Fibroblast of lung (primary cell): ENCODE results near the gene THAP11.

Experiments used
- EZH2 ChIP-seq: IDR thresholded peaks from 2 replicates; pipeline ENCODE4 v1.5.1; 2012; ENCODE audit warnings: low read length, control low read depth, mild to moderate bottlenecking; ENCODE audit errors: missing control alignments
- TF ChIP-seq, protein P1 (sequence below), 2 donors: IDR thresholded peaks in 1 of 2; conservative IDR thresholded peaks in 1 of 2; 1 replicate in 1 of 2; 2 replicates in 1 of 2; pipeline ENCODE4 v1.5.1; 2011 to 2012; ENCODE audit warnings: low read length in 2 of 2, control low read depth in 1 of 2, inconsistent platforms in 1 of 2, low read depth in 1 of 2, mild to moderate bottlenecking in 1 of 2

GRCh38 chr16:67881621-67882161 is 39.6 kb downstream of the THAP11 start:
- no peak for TF ChIP-seq EZH2
- TF ChIP-seq, protein P1, sequence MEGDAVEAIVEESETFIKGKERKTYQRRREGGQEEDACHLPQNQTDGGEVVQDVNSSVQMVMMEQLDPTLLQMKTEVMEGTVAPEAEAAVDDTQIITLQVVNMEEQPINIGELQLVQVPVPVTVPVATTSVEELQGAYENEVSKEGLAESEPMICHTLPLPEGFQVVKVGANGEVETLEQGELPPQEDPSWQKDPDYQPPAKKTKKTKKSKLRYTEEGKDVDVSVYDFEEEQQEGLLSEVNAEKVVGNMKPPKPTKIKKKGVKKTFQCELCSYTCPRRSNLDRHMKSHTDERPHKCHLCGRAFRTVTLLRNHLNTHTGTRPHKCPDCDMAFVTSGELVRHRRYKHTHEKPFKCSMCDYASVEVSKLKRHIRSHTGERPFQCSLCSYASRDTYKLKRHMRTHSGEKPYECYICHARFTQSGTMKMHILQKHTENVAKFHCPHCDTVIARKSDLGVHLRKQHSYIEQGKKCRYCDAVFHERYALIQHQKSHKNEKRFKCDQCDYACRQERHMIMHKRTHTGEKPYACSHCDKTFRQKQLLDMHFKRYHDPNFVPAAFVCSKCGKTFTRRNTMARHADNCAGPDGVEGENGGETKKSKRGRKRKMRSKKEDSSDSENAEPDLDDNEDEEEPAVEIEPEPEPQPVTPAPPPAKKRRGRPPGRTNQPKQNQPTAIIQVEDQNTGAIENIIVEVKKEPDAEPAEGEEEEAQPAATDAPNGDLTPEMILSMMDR (conservative IDR thresholded peaks at IDR 0.05 in 1 of 2, IDR thresholded peaks at IDR 0.05 in 1 of 2; ENCODE audit: low read depth in 1 of 2, low read length in 2 of 2), result no peak
